Transverse colon (tissue), 4 donors: ENCODE results near the gene SCD5.

Experiments used
- EP300 ChIP-seq: sonication (generic); formaldehyde crosslinking; IDR thresholded peaks from one replicate; pipeline ENCODE4 v1.6.1; 2017; ENCODE audit warnings: antibody characterized with exemption, low read depth
- POLR2A ChIP-seq: fragments of 450-650 bp; IDR thresholded peaks from one replicate; pipeline ENCODE4 v1.6.1; 2016; ENCODE audit warnings: antibody characterized with exemption, mild to moderate bottlenecking, moderate library complexity
- POLR2AphosphoS5 ChIP-seq, 3 donors: sonication (generic); formaldehyde crosslinking; IDR thresholded peaks; one replicate each; pipeline ENCODE4 v1.6.1; 2016; ENCODE audit warnings: antibody characterized with exemption in 3 of 3
- TF ChIP-seq, protein P1 (sequence below), 5 experiments: fragments of 200-600 bp in 3 of 5; fragments of 450-650 bp in 2 of 5; sonication (generic) in 3 of 5; IDR thresholded peaks; 1 replicate in 2 of 5; 2 replicates in 3 of 5; pipeline ENCODE4 v1.5.1; 2016 to 2017; ENCODE audit warnings: antibody characterized with exemption in 5 of 5, inconsistent platforms in 3 of 5, mild to moderate bottlenecking in 2 of 5, moderate library complexity in 1 of 5

DNA sequence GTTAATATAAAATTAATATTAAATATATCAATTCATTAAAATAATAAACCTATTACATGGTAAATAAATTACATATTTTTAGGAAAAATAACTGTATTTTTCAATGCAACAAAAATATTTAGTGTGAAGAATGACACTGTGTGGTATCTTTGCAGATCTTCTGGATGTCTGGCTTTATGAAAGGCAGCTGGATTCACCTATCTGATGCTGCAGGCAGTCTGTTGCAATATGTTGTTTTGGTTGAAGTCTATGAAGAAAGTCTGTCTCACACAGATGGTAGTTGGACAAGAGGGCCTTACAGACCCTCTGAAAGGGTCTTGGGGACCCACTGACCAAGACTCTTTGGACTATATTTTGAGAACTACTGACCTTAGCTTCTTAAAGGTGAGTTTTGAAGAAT is 147.7 kb downstream of the SCD5 start:
- TF ChIP-seq, protein P1, sequence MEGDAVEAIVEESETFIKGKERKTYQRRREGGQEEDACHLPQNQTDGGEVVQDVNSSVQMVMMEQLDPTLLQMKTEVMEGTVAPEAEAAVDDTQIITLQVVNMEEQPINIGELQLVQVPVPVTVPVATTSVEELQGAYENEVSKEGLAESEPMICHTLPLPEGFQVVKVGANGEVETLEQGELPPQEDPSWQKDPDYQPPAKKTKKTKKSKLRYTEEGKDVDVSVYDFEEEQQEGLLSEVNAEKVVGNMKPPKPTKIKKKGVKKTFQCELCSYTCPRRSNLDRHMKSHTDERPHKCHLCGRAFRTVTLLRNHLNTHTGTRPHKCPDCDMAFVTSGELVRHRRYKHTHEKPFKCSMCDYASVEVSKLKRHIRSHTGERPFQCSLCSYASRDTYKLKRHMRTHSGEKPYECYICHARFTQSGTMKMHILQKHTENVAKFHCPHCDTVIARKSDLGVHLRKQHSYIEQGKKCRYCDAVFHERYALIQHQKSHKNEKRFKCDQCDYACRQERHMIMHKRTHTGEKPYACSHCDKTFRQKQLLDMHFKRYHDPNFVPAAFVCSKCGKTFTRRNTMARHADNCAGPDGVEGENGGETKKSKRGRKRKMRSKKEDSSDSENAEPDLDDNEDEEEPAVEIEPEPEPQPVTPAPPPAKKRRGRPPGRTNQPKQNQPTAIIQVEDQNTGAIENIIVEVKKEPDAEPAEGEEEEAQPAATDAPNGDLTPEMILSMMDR (IDR thresholded peaks at IDR 0.05), result no peak
- TF ChIP-seq POLR2A, result no peak
- TF ChIP-seq POLR2AphosphoS5 (IDR thresholded peaks at IDR 0.05), result no peak
- TF ChIP-seq EP300, result no peak
